VCaP (cell line): ENCODE data around the gene CNTFR.
A peak's percentile ranks its signal among the peaks of the same experiment; 100 is the strongest.

Experiments
- H3K27ac ChIP-seq: fragments of 450-650 bp; 2 replicates; pipeline ENCODE4 v1.5.1; 2017
- TF ChIP-seq, protein P1 (sequence below): fragments of 450-650 bp; conservative IDR thresholded peaks from 2 replicates; pipeline ENCODE4 v1.5.1; 2017; ENCODE audit warnings: mild to moderate bottlenecking, moderate library complexity

Gene CNTFR

DNA sequence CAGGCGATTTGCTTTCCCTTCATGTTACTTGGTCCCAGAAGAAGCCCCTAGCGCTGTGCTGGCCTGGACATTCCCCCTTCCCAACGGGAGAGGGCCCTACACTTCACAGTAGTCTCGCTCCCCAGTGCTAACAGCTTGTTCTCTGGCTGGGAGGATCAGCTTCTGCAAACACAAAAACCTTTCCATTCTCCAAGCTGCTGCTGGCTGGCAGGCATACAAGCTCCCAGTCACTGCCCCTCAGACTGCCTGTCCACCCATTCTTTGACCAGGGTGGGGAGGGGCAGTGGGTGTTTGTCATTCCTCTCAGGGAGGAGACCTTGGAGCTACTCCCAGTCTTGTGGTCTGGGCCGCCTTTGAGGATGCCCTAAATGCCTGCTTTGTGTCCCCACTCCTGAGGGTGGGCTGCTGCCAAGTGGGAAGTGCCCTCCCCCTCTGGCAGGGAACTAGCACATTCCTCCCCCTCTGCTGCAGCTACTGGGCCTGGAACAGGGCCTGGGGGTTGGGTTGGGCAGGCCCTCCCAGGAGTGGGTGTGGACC lies 87.6 kb downstream of the CNTFR start:
- H3K27ac ChIP-seq: peak overlapping the region; percentile 76
- TF ChIP-seq, protein P1, sequence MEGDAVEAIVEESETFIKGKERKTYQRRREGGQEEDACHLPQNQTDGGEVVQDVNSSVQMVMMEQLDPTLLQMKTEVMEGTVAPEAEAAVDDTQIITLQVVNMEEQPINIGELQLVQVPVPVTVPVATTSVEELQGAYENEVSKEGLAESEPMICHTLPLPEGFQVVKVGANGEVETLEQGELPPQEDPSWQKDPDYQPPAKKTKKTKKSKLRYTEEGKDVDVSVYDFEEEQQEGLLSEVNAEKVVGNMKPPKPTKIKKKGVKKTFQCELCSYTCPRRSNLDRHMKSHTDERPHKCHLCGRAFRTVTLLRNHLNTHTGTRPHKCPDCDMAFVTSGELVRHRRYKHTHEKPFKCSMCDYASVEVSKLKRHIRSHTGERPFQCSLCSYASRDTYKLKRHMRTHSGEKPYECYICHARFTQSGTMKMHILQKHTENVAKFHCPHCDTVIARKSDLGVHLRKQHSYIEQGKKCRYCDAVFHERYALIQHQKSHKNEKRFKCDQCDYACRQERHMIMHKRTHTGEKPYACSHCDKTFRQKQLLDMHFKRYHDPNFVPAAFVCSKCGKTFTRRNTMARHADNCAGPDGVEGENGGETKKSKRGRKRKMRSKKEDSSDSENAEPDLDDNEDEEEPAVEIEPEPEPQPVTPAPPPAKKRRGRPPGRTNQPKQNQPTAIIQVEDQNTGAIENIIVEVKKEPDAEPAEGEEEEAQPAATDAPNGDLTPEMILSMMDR: no peak
